SHP77 (cell line): Measurements from ENCODE around the gene UNC5C.
A peak's percentile ranks its signal among the peaks of the same experiment; 100 is the strongest.

ENCODE experiments used
- DNase-seq, 2 experiments: peaks; one replicate each; lab custom pipeline; 2025; lab: John Stamatoyannopoulos, UW

The UNC5C gene

GRCh38 chr4:95124906-95125504 is 423.8 kb downstream of the UNC5C start:
- peak in 1 of 2 experiments; percentile 14 for DNase-seq

GRCh38 chr4:95122001-95122400 is 426.8 kb downstream of the UNC5C start:
- DNase-seq = no peak

GRCh38 chr4:95120456-95120855 is 428.3 kb downstream of the UNC5C start:
- no peak for DNase-seq

- no peak for DNase-seq
Measured at GRCh38 chr4:95118497-95118896, 430.3 kb downstream of the UNC5C start.

GRCh38 chr4:95114521-95114920 is 434.3 kb downstream of the UNC5C start:
- no peak for DNase-seq
